Mesodermal cell (in vitro differentiated cells): ENCODE results near the gene ASB1.

Experiments used
- H3K27ac ChIP-seq: 2 replicates; pipeline ENCODE4 v1.7.0; 2013; ENCODE audit warnings: mild to moderate bottlenecking, low read depth, low read length, moderate library complexity; ENCODE audit not compliant: severe bottlenecking
- H3K36me3 ChIP-seq: 2 replicates; pipeline ENCODE4 v1.7.1; 2013; ENCODE audit warnings: mild to moderate bottlenecking, low read length, moderate library complexity; ENCODE audit not compliant: control insufficient read depth, insufficient read depth
- H3K4me1 ChIP-seq: one replicate; pipeline ENCODE4 v1.7.1; 2013; ENCODE audit warnings: mild to moderate bottlenecking, low read length; ENCODE audit not compliant: insufficient read depth, control insufficient read depth, poor library complexity, severe bottlenecking
- H3K4me3 ChIP-seq: 2 replicates; pipeline ENCODE4 v1.7.0; 2013; ENCODE audit warnings: low read length, control low read depth, mild to moderate bottlenecking; ENCODE audit not compliant: insufficient read depth, poor library complexity, severe bottlenecking; ENCODE audit errors: extremely low read depth
- H3K9me3 ChIP-seq: 2 replicates; pipeline ENCODE4 v1.7.1; 2013; ENCODE audit warnings: mild to moderate bottlenecking, low read length, moderate library complexity; ENCODE audit not compliant: control insufficient read depth
- WGBS, 2 experiments: methylation state at CpG; one replicate each; pipeline ENCODE4 v1.1.5; 2013; ENCODE audit warnings: missing lambda C conversion rate in 2 of 2; ENCODE audit not compliant: insufficient coverage in 2 of 2; 5-methylcytosine and 5-hydroxymethylcytosine counted together

Gene ASB1

GRCh38 chr2:238445409-238446190 lies 18.9 kb downstream of the ASB1 start:
- no peak overlapping the region for H3K27ac ChIP-seq
- no peak overlapping the region for H3K4me3 ChIP-seq
- no peaks in the 10 kb centered on the region for H3K4me1 ChIP-seq
- peaks cover 78% of the 10 kb centered on the region for H3K36me3 ChIP-seq
- no peaks in the 10 kb centered on the region for H3K9me3 ChIP-seq
- 94 to 96% methylated on average over 13 to 14 of the region's 17 CpGs for WGBS, 2 experiments

DNA sequence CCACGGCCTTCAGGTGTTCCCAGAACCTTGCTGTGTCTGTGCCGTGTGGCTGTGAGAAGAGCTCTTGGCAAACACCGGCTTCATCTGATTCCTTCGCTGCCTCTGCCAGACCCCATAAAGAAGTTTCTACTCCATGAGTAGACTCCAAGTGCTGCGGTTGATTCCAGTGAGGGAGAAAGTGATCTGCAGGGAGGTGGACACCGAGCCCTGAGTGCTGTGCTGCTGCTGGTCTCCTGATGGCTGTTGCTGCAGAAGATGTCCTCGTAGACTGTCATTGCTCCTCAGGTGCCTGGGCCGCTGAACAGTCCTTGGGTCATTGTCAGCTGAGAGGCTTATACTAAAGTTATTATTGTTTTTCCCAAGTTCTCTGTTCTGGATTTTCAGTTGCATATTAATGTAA lies 19.6 kb downstream of the ASB1 start:
- no peaks in the 10 kb centered on the region for H3K4me1 ChIP-seq
- H3K27ac ChIP-seq, result no peak overlapping the region
- H3K9me3 ChIP-seq, result no peaks in the 10 kb centered on the region
- H3K4me3 ChIP-seq, result no peak overlapping the region
- WGBS, 2 experiments, result 94 to 96% methylated on average over 5 to 8 of the region's 8 CpGs
- H3K36me3 ChIP-seq, result peaks cover 83% of the 10 kb centered on the region

DNA sequence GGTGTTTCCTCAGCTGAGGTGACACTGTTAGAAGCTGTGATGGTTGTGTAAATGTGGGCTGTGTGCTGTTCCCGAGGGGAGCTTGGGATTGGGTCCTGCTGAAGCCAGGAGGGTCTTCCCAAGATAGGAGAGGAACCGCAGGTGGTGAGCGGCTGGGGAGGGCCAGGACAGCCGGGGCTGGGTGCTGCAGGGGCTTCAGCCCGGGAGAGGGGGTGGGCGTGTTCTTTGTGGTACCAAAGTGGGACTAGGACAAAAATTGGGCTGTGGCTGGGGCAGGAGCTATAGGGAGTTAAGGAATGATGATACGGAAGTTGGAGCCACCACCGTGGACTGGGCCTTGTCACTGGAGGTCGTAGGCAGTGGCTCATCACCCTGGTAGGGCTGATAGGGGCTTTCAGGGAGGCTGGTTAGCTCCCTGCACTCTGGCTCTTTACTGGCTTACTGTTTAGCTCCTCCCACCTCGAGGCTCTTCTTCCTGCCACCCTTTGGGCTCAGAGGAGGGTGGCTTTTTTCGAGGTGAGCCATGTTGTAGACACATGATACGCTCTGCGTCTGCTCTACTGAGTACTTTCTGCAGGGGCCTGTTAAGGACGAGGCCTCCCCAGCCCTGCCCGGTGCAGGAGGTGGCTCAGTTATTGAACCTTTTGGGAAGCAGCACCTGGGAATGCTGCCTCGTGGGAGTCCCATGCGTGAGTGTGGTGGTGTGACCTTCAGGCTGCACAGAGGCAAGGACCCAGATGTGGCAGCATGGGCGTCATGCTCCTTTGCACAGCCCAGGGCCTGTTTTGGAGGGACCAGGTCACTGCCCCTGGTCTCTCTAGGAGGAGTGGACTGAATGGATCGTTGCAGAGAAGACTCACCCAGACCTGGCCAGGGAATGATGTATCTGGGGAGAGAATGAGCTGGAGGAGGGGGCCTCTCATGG lies 21.6 kb downstream of the ASB1 start:
- Histone ChIP-seq H3K9me3 (no peaks in the 10 kb centered on the region), H3K4me1 (no peaks in the 10 kb centered on the region), H3K27ac (no peak overlapping the region), H3K4me3 (no peak overlapping the region), H3K36me3 (peaks cover 94% of the 10 kb centered on the region)
- 95% methylated on average over 17 of the region's 19 CpGs for WGBS, 2 experiments

DNA sequence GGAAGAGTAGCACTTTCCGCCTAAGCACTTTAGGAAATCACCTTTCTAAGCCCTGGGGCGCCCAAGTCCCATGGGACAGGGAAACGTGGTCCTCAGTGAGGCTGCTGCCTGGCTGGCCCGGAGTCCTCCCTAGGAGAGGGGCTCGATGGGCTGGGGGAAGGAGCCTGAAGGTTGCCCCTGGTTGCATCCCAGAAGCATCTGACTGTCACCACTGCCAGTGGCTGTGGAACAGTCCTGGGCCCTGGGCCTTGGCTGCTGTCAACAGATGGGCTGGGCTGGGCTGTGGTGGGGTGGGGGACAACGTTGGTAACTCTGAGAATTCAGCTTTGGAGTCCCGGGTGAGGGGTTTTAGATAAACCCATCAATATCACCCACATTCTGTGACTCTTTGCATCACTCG lies 22.5 kb downstream of the ASB1 start:
- Histone ChIP-seq H3K27ac (no peak overlapping the region), H3K36me3 (peaks cover 84% of the 10 kb centered on the region), H3K4me3 (no peak overlapping the region), H3K4me1 (no peaks in the 10 kb centered on the region), H3K9me3 (no peaks in the 10 kb centered on the region)
- WGBS, 2 experiments, result 97 to 100% methylated on average over 4 of the region's 8 CpGs

DNA sequence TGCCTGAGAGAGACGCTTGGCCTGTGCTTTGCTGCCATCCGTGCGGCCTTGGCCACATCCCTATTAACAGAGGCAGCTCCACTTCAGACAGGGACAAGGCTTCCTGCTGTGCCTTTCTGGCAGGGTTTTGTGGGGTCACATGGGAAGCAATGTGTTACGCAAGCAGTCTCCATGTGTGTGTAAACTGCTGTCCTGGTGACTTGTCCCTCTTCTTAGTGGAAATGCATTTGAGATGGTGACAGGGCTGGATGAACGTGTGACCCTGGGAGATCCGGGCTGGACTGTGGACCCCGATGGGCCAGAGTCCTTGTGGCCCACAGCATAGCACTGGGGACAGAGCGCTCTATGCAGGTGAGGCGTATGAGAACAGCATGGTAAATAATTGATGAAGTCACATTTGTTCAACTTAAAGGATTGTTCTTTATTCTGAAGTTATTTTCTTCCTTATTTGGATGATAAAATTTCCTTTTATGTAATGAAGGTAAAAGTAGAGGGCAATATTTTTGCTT lies 23.2 kb downstream of the ASB1 start:
- Histone ChIP-seq H3K9me3 (no peaks in the 10 kb centered on the region), H3K36me3 (peaks cover 77% of the 10 kb centered on the region), H3K4me1 (no peaks in the 10 kb centered on the region), H3K27ac (no peak overlapping the region), H3K4me3 (no peak overlapping the region)
- WGBS, 2 experiments, result 96 to 97% methylated on average over 8 to 9 of the region's 9 CpGs

DNA sequence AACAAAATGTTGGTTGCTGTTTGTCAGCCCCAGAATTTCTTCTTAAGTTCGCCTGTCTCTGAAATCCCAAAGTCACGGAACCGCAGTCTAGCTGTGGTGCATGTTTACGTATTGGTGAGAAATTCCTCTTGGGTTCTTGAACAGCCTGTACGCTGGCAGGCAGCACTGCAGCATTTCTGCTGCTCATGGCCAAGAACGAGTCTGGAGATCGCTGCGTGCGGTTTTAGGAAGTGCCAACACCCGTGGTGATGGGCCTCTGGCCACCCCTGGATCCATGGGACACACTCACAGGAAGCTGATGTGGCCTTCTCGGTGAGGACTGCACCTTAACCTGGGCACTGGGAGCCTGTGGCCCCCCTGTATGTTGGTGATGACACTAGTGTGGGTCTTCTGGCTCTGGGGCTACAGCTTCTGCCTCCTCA lies 23.7 kb downstream of the ASB1 start:
- no peak overlapping the region for H3K27ac ChIP-seq
- H3K4me1 ChIP-seq, result no peaks in the 10 kb centered on the region
- no peak overlapping the region for H3K4me3 ChIP-seq
- peaks cover 72% of the 10 kb centered on the region for H3K36me3 ChIP-seq
- H3K9me3 ChIP-seq, result no peaks in the 10 kb centered on the region
- 95 to 97% methylated on average over 11 of the region's 11 CpGs for WGBS, 2 experiments

DNA sequence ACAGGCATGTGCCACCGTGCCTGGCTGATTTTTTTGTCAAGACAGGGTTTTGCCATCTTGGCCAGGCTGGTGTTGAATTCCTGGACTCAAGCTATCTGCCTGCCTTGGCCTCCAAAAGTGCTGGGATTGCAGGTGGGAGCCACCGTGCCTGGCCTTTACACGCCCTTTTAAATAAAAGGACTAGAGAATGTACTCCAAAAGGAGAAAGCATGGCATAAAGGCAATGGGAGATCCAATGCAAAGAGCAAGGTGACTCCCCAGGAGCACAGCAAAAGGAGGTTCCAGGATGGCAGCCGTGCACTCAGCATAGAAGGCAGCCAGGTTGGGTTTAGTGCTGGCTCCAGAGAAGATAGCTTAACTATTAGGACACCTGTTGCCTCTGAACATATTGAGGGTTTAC lies 27.1 kb downstream of the ASB1 start:
- Histone ChIP-seq H3K36me3 (peaks cover 40% of the 10 kb centered on the region), H3K4me3 (no peak overlapping the region), H3K27ac (no peak overlapping the region), H3K9me3 (no peaks in the 10 kb centered on the region), H3K4me1 (no peaks in the 10 kb centered on the region)
- 82 to 95% methylated on average over 4 of the region's 4 CpGs for WGBS, 2 experiments

GRCh38 chr2:238456449-238456848 lies 29.7 kb downstream of the ASB1 start:
- no peaks in the 10 kb centered on the region for H3K4me1 ChIP-seq
- WGBS, 2 experiments, result 100% methylated on average over 1 of the region's 1 CpG; no CpG with 5 or more reads in 1 of the 2 experiments
- no peak overlapping the region for H3K27ac ChIP-seq
- H3K4me3 ChIP-seq, result no peak overlapping the region
- H3K36me3 ChIP-seq, result peaks cover 14% of the 10 kb centered on the region
- no peaks in the 10 kb centered on the region for H3K9me3 ChIP-seq

DNA sequence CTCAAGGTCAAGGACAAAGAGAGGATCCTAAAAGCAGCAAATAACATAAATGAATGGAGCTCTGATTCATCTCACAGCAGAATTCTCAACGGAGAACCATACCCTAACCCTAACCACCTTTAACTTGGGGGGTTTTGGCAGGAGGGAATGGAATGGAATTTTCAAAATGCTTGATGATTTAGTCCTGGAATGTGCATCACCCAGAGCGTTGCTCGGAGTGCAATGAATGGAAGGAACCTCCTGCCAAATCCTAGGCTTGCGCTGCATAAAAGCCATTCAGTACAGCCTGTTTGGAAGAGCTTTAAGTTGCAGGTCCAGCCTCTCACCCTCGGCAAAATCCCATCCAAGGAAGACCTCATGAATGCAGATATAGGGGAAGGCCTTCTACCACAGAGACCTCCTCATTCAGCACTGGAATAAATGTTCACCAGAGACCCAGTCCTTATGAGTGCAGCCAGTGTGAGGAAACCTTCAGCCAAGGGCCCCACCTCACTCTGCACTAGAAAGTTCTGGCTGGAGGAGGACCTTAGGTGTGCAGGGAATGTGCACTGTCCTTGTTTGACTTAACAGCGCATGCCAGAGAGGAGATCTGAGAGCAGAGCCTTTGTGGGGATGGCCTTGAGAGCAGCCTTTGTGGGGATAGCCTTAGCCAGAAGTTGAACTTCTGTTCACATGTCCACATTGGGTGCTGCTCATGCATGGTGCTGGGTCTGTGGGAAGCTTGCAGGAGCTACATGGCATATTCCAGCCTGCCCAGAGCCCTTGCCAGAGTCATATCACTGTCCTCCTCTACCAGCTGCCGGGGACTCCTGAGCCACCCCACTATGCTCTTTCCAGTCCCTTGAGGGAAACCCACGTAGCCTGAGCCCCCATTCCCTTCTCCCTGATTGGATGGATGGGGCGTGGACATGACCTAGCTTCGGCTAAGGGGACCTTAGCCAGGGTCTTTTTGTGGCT lies 30.5 kb downstream of the ASB1 start:
- Histone ChIP-seq H3K27ac (no peak overlapping the region), H3K9me3 (no peaks in the 10 kb centered on the region), H3K4me3 (no peak overlapping the region), H3K36me3 (peaks cover 6% of the 10 kb centered on the region), H3K4me1 (no peaks in the 10 kb centered on the region)
- 93 to 97% methylated on average over 8 of the region's 10 CpGs for WGBS, 2 experiments

GRCh38 chr2:238457927-238458324 lies 31.2 kb downstream of the ASB1 start:
- Histone ChIP-seq H3K36me3 (no peaks in the 10 kb centered on the region), H3K27ac (no peak overlapping the region), H3K9me3 (no peaks in the 10 kb centered on the region), H3K4me1 (no peaks in the 10 kb centered on the region), H3K4me3 (no peak overlapping the region)
- WGBS, 2 experiments, result 76 to 89% methylated on average over 2 to 3 of the region's 3 CpGs
